ENCODE data around the gene PLD2. TPM values are rescaled to one million over a fixed set of nuclear protein-coding genes. Genes with fewer than 3 reads are reported as not detected.

Gene PLD2
- total RNA-seq, 1 donor from 2014 or later = 77.3 TPM

DNA sequence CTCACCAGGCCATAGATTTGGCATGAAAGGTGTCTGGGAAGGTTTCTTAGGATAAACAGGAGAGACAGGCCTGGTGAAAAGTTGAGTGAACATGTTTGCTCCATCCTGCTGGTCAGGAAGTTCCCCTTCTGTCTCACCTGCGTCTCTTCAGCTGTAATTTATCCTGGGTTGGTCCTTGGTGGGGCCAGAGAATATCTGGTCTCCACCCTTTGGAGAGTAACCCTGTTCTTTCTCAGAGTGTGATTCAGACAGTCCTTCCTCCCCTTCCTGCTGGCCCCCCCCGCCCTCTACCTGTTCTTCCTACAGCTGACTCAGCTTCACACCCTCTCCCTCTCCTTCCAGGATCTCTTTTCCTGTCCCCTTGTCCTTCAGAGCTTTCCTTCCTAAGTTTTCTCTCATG, 43.3 kb downstream of the PLD2 start:
- peaks cover 1% of the 10 kb centered on the region for H3K36me3 Mint-ChIP-seq
- H3K4me1 Mint-ChIP-seq = peaks cover 60% of the 10 kb centered on the region
- TF ChIP-seq, protein P1, sequence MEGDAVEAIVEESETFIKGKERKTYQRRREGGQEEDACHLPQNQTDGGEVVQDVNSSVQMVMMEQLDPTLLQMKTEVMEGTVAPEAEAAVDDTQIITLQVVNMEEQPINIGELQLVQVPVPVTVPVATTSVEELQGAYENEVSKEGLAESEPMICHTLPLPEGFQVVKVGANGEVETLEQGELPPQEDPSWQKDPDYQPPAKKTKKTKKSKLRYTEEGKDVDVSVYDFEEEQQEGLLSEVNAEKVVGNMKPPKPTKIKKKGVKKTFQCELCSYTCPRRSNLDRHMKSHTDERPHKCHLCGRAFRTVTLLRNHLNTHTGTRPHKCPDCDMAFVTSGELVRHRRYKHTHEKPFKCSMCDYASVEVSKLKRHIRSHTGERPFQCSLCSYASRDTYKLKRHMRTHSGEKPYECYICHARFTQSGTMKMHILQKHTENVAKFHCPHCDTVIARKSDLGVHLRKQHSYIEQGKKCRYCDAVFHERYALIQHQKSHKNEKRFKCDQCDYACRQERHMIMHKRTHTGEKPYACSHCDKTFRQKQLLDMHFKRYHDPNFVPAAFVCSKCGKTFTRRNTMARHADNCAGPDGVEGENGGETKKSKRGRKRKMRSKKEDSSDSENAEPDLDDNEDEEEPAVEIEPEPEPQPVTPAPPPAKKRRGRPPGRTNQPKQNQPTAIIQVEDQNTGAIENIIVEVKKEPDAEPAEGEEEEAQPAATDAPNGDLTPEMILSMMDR (IDR thresholded peaks at IDR 0.05; ENCODE audit: unreplicated experiment) = no peak
- H3K9me3 Mint-ChIP-seq = no peaks in the 10 kb centered on the region
- H3K27me3 Mint-ChIP-seq (ENCODE audit: low read depth) = no peaks in the 10 kb centered on the region
- peak overlapping the region; percentile 96 for H3K27ac Mint-ChIP-seq
- H3K4me3 Mint-ChIP-seq = no peak overlapping the region
- DNase-seq (ENCODE audit: low spot score in 2 of 2, unreplicated experiment in 2 of 2) = no peak

DNA sequence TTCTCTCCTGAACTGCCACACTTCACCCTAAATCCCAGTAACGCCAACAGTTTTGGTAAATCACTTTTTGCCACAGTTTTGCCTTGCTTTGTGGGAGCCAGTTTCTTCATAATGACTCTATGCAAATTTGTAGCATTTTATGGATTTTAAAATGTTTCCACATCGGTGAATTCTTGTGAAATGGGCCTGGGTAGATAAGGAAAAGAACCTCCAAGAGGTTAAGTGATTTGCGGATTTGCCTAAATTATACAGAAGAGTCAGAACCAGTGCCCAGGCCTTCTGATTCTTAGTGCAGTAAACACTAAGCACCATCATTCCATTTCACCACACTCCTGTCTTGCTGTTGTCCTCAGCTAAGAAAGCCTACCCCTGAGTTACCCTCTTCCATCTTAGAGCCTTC, 44.1 kb downstream of the PLD2 start:
- H3K4me3 Mint-ChIP-seq = no peak overlapping the region
- TF ChIP-seq, protein P1 (IDR thresholded peaks at IDR 0.05; ENCODE audit: unreplicated experiment) = no peak
- peaks cover 62% of the 10 kb centered on the region for H3K4me1 Mint-ChIP-seq
- no peaks in the 10 kb centered on the region for H3K36me3 Mint-ChIP-seq
- H3K27ac Mint-ChIP-seq = peak overlapping the region; percentile 96
- no peaks in the 10 kb centered on the region for H3K9me3 Mint-ChIP-seq
- no peaks in the 10 kb centered on the region for H3K27me3 Mint-ChIP-seq (ENCODE audit: low read depth)
- no peak for DNase-seq (ENCODE audit: low spot score in 2 of 2, unreplicated experiment in 2 of 2)

DNA sequence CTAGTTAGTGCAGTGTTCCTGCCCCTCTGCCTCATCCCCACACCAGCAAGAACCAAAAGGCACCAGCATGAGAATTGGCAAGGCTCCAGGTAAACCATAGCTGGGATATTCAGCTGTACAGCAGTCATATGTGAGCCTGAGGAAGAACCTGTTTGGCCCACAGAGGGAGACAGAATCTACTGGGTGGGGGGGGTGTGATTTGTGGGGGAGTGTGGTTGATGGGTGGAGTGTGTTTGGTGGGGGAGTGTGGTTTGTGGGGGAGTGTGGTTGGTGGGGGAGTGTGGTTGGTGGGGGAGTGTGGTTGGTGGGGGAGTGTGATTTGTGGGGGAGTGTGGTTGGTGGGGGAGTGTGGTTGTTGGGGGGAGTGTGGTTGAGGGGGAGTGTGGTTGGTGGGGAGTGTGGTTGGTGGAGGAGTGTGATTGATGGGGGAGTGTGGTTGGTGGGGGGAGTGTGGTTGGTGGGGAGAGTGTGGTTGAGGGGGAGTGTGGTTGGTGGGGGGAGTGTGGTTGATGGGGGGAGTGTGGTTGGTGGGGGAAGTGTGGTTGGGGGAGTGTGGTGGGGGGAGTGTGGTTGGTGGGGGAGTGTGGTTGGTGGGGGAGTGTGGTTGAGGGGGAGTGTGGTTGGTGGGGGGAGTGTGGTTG, 45.7 kb downstream of the PLD2 start:
- H3K27me3 Mint-ChIP-seq (ENCODE audit: low read depth) = no peaks in the 10 kb centered on the region
- TF ChIP-seq, protein P1 (IDR thresholded peaks at IDR 0.05; ENCODE audit: unreplicated experiment) = no peak
- no peak for DNase-seq (ENCODE audit: low spot score in 2 of 2, unreplicated experiment in 2 of 2)
- H3K4me1 Mint-ChIP-seq = peaks cover 72% of the 10 kb centered on the region
- no peaks in the 10 kb centered on the region for H3K36me3 Mint-ChIP-seq
- peak overlapping the region; percentile 92 for H3K27ac Mint-ChIP-seq
- no peaks in the 10 kb centered on the region for H3K9me3 Mint-ChIP-seq
- no peak overlapping the region for H3K4me3 Mint-ChIP-seq

DNA sequence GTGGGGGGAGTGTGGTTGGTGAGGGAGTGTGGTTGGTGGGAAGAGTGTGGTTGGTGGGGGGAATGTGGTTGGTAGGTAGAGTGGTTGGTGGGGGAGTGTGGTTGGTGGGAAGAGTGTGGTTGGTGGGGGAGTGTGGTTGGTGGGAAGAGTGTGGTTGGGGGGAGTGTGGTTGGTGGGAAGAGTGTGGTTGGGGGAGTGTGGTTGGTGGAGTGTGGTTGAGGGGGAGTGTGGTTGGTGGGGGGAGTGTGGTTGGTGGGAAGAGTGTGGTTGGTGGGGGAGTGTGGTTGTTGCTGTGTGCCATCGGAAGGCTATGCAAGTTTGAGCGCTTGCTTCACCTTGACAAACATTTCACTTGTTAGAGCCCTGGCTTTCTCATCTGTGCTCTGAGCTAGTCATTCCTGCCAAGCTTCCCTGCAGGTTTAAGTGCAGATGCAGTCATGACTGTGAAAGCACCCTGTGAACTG, 46.3 kb downstream of the PLD2 start:
- DNase-seq (ENCODE audit: low spot score in 2 of 2, unreplicated experiment in 2 of 2) = no peak
- Mint-ChIP-seq H3K9me3 (no peaks in the 10 kb centered on the region), H3K4me3 (no peak overlapping the region), H3K36me3 (no peaks in the 10 kb centered on the region), H3K27me3 (ENCODE audit: low read depth) (no peaks in the 10 kb centered on the region), H3K27ac (peak overlapping the region; percentile 96), H3K4me1 (peaks cover 72% of the 10 kb centered on the region)
- TF ChIP-seq, protein P1 (IDR thresholded peaks at IDR 0.05; ENCODE audit: unreplicated experiment) = no peak

DNA sequence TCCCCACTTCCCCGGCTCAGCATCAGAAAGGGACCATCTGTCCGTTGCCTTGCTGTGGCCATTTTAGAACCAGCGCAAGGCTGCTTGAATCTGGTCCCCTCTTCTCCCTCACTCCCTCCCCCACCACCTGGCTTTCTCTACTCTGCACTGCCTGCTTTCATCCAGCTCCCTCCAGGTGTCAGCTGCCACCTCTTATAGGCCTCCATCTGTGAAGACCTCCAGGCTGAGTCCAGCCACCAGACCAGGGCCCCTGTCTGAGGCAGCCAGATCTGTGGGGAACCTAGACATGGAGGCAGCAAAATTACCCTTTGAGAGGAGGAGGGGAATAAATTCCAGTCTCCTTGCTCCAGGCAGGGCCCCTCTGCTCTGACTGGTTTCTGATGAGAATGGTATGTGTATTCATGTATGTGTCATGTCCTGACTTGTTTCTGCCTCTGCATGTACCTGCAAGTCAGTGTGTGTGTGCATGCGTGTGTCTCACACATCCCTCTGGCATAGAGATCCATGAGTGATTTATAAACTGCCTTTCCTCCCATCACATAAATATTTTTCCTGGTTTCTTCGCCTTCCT, 47.2 kb downstream of the PLD2 start:
- peak overlapping the region; percentile 4 for H3K4me3 Mint-ChIP-seq
- TF ChIP-seq, protein P1 (IDR thresholded peaks at IDR 0.05; ENCODE audit: unreplicated experiment) = no peak
- no peaks in the 10 kb centered on the region for H3K9me3 Mint-ChIP-seq
- no peaks in the 10 kb centered on the region for H3K36me3 Mint-ChIP-seq
- no peaks in the 10 kb centered on the region for H3K27me3 Mint-ChIP-seq (ENCODE audit: low read depth)
- peak; percentile 32 to 51 for DNase-seq (ENCODE audit: low spot score in 2 of 2, unreplicated experiment in 2 of 2)
- peak overlapping the region; percentile 96 for H3K27ac Mint-ChIP-seq
- peaks cover 72% of the 10 kb centered on the region for H3K4me1 Mint-ChIP-seq
